Vagina (tissue), 2 donors: ENCODE measurements around the gene NIT1.

Experiments
- POLR2A ChIP-seq, 2 donors: fragments of 450-650 bp; IDR thresholded peaks; one replicate each; pipeline ENCODE4 v1.6.1; 2017; ENCODE audit warnings: antibody characterized with exemption in 2 of 2, mild to moderate bottlenecking in 2 of 2, moderate library complexity in 2 of 2
- POLR2AphosphoS5 ChIP-seq, 2 donors: sonication (generic); formaldehyde crosslinking; IDR thresholded peaks; one replicate each; pipeline ENCODE4 v1.9.0; 2017; ENCODE audit warnings: antibody characterized with exemption in 2 of 2, mild to moderate bottlenecking in 2 of 2, low read depth in 1 of 2; ENCODE audit not compliant: insufficient read depth in 1 of 2
- TF ChIP-seq, protein P1 (sequence below), 3 experiments: fragments of 450-650 bp in 2 of 3; fragments of 200-600 bp in 1 of 3; sonication (generic) in 1 of 3; IDR thresholded peaks; one replicate each; pipeline ENCODE4 v1.5.1; 2017 to 2019; ENCODE audit warnings: antibody characterized with exemption in 3 of 3, mild to moderate bottlenecking in 2 of 3, moderate library complexity in 2 of 3

DNA sequence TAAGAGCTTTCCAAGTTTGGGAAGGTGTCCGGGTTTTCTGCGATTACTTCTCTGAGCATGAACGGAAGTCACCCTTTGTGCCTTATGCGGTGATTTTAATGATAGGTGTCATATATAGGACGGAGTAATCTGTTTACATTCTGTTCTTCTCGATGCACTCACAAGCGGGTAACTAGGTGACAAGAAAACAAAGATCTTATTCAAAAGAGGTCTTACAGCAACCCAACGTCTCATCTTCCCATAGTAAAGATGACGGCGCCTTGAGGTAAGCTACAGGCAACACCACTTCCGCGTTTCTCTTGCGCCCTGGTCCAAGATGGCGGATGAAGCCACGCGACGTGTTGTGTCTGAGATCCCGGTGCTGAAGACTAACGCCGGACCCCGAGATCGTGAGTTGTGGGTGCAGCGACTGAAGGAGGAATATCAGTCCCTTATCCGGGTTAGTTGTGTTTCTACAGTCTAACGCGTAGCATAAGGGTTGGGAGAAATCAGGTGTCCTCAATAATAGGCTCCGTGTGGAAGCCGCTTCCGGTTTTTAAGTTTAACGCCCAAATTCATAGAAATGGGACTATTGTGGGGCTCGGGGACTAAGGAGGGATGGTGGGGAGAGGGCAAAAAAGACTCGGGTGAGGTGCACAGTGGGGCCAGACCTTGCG lies 35.9 kb downstream of the NIT1 start, which contains the start of gene UFC1:
- TF ChIP-seq, protein P1, sequence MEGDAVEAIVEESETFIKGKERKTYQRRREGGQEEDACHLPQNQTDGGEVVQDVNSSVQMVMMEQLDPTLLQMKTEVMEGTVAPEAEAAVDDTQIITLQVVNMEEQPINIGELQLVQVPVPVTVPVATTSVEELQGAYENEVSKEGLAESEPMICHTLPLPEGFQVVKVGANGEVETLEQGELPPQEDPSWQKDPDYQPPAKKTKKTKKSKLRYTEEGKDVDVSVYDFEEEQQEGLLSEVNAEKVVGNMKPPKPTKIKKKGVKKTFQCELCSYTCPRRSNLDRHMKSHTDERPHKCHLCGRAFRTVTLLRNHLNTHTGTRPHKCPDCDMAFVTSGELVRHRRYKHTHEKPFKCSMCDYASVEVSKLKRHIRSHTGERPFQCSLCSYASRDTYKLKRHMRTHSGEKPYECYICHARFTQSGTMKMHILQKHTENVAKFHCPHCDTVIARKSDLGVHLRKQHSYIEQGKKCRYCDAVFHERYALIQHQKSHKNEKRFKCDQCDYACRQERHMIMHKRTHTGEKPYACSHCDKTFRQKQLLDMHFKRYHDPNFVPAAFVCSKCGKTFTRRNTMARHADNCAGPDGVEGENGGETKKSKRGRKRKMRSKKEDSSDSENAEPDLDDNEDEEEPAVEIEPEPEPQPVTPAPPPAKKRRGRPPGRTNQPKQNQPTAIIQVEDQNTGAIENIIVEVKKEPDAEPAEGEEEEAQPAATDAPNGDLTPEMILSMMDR (IDR thresholded peaks at IDR 0.05): no peak
- TF ChIP-seq POLR2AphosphoS5 (IDR thresholded peaks at IDR 0.05; ENCODE audit: insufficient read depth in 1 of 2, low read depth in 1 of 2) (peak; percentile 80 to 88), POLR2A (IDR thresholded peaks at IDR 0.05) (no peak)
